Measurements from ENCODE around the gene SNX11.

The SNX11 gene

DNA sequence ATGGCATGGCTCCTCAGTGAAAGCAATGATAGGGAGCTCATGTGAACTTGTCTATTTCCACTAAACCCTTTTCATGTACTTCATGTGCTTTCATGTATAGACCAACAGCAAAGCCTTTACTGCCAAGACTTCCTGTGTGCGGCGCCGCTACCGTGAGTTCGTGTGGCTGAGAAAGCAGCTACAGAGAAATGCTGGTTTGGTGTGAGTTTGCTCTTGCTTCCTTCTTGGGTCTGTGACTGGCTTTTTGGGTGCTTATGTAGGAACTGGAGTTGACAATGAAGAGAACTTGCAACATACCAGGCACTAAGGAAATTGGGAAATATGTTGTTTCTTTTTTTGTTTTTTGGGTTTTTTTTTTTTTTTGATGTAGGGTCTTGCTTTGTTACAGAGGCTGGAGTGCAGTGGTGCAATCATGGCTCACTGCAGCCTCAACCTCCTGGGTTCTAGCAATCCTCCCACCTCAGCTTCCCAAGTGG, 5.7 kb downstream of the SNX11 start:
- Histone ChIP-seq H3K27ac (ENCODE audit: low read length) (no peak overlapping the region), H3K9me3 (ENCODE audit: control insufficient read depth, insufficient read depth, low read length) (no peaks in the 10 kb centered on the region), H3K4me3 (ENCODE audit: low read length) (no peak overlapping the region), H3K27me3 (ENCODE audit: control insufficient read depth, insufficient read depth, low read length) (no peaks in the 10 kb centered on the region), H3K4me1 (ENCODE audit: control insufficient read depth, insufficient read depth, low read length) (no peaks in the 10 kb centered on the region), H3K36me3 (ENCODE audit: control insufficient read depth, insufficient read depth, low read length) (peaks cover 8% of the 10 kb centered on the region)
- no peak for DNase-seq (ENCODE audit: low read depth, low spot score)
- WGBS (ENCODE audit: insufficient coverage, insufficient read length): no CpG with 5 or more reads among the region's 5 CpGs

- Histone ChIP-seq H3K27ac (ENCODE audit: low read length) (no peak overlapping the region), H3K4me3 (ENCODE audit: low read length) (no peak overlapping the region), H3K36me3 (ENCODE audit: control insufficient read depth, insufficient read depth, low read length) (peaks cover 19% of the 10 kb centered on the region), H3K27me3 (ENCODE audit: control insufficient read depth, insufficient read depth, low read length) (no peaks in the 10 kb centered on the region), H3K9me3 (ENCODE audit: control insufficient read depth, insufficient read depth, low read length) (no peaks in the 10 kb centered on the region), H3K4me1 (ENCODE audit: control insufficient read depth, insufficient read depth, low read length) (no peaks in the 10 kb centered on the region)
- no peak for DNase-seq (ENCODE audit: low read depth, low spot score)
- no CpG with 5 or more reads among the region's 9 CpGs for WGBS (ENCODE audit: insufficient coverage, insufficient read length)
These were observed 14.5 kb downstream of the SNX11 start for GRCh38 chr17:48121923-48122664.

- DNase-seq (ENCODE audit: low read depth, low spot score): no peak
- no peaks in the 10 kb centered on the region for H3K4me1 ChIP-seq (ENCODE audit: control insufficient read depth, insufficient read depth, low read length)
- no peaks in the 10 kb centered on the region for H3K27me3 ChIP-seq (ENCODE audit: control insufficient read depth, insufficient read depth, low read length)
- no peaks in the 10 kb centered on the region for H3K9me3 ChIP-seq (ENCODE audit: control insufficient read depth, insufficient read depth, low read length)
- no peak overlapping the region for H3K4me3 ChIP-seq (ENCODE audit: low read length)
- no peak overlapping the region for H3K27ac ChIP-seq (ENCODE audit: low read length)
- no CpG with 5 or more reads among the region's 3 CpGs for WGBS (ENCODE audit: insufficient coverage, insufficient read length)
- H3K36me3 ChIP-seq (ENCODE audit: control insufficient read depth, insufficient read depth, low read length): peaks cover 16% of the 10 kb centered on the region
These were observed 15.1 kb downstream of the SNX11 start for GRCh38 chr17:48122665-48123045.

- Histone ChIP-seq H3K27me3 (ENCODE audit: control insufficient read depth, insufficient read depth, low read length) (no peaks in the 10 kb centered on the region), H3K36me3 (ENCODE audit: control insufficient read depth, insufficient read depth, low read length) (peaks cover 15% of the 10 kb centered on the region; the same call in 1 of the 2 replicates), H3K9me3 (ENCODE audit: control insufficient read depth, insufficient read depth, low read length) (no peaks in the 10 kb centered on the region), H3K27ac (ENCODE audit: low read length) (no peak overlapping the region), H3K4me1 (ENCODE audit: control insufficient read depth, insufficient read depth, low read length) (no peaks in the 10 kb centered on the region), H3K4me3 (ENCODE audit: low read length) (no peak overlapping the region)
- DNase-seq (ENCODE audit: low read depth, low spot score): no peak
- whole genome bisulfite sequencing (ENCODE audit: insufficient coverage, insufficient read length): no CpG with 5 or more reads among the region's 6 CpGs
These were observed 15.5 kb downstream of the SNX11 start for GRCh38 chr17:48123111-48123510.

DNA sequence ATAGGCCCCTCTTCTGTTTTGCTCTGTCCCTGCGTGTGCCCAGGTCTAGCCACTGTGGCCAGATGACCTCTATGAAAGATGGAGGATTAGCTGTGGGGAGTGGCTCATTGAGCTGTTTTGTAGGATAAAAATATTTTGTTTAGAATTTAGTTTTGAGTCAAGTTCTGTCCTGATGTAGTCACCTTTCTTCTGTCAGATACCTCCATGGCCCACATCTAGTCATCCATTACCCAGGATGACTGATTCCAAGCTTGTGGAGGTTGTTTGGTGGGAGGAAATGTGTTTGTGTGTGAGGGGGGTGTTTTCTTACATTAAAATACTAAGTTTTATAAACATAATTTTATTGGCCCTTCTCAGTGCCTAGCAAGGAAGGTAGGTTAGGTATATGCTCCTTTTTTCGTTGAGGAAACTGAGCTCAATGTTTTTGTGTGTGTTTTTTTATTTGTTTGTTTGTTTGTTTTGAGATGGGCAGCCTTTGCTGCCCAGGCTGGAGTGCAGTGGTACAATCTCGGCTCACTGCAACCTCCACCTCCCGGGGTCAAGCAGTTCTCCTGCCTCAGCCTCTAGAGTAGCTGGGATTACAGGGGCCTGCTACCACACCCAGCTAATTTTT, 16.3 kb downstream of the SNX11 start:
- Histone ChIP-seq H3K27ac (ENCODE audit: low read length) (no peak overlapping the region), H3K27me3 (ENCODE audit: control insufficient read depth, insufficient read depth, low read length) (no peaks in the 10 kb centered on the region), H3K4me3 (ENCODE audit: low read length) (no peak overlapping the region), H3K9me3 (ENCODE audit: control insufficient read depth, insufficient read depth, low read length) (no peaks in the 10 kb centered on the region), H3K36me3 (ENCODE audit: control insufficient read depth, insufficient read depth, low read length) (peaks cover 11% of the 10 kb centered on the region; the same call in 1 of the 2 replicates), H3K4me1 (ENCODE audit: control insufficient read depth, insufficient read depth, low read length) (no peaks in the 10 kb centered on the region)
- no peak for DNase-seq (ENCODE audit: low read depth, low spot score)
- no CpG with 5 or more reads among the region's 4 CpGs for WGBS (ENCODE audit: insufficient coverage, insufficient read length)

- no CpG with 5 or more reads among the region's 9 CpGs for WGBS (ENCODE audit: insufficient coverage, insufficient read length)
- H3K27ac ChIP-seq (ENCODE audit: low read length): no peak overlapping the region
These were observed 18.4 kb downstream of the SNX11 start for GRCh38 chr17:48125829-48126531.

GRCh38 chr17:48126532-48126850, 18.9 kb downstream of the SNX11 start:
- Histone ChIP-seq H3K36me3 (ENCODE audit: control insufficient read depth, insufficient read depth, low read length) (peaks cover 3% of the 10 kb centered on the region; the same call in 1 of the 2 replicates), H3K9me3 (ENCODE audit: control insufficient read depth, insufficient read depth, low read length) (no peaks in the 10 kb centered on the region), H3K4me1 (ENCODE audit: control insufficient read depth, insufficient read depth, low read length) (no peaks in the 10 kb centered on the region), H3K27ac (ENCODE audit: low read length) (no peak overlapping the region), H3K4me3 (ENCODE audit: low read length) (no peak overlapping the region), H3K27me3 (ENCODE audit: control insufficient read depth, insufficient read depth, low read length) (no peaks in the 10 kb centered on the region)
- WGBS (ENCODE audit: insufficient coverage, insufficient read length): no CpG with 5 or more reads among the region's 7 CpGs
- DNase-seq (ENCODE audit: low read depth, low spot score): no peak

More at GRCh38 chr17:48125829-48126531, 18.4 kb downstream of the SNX11 start:
- Histone ChIP-seq H3K27me3 (ENCODE audit: control insufficient read depth, insufficient read depth, low read length) (no peaks in the 10 kb centered on the region), H3K4me1 (ENCODE audit: control insufficient read depth, insufficient read depth, low read length) (no peaks in the 10 kb centered on the region), H3K4me3 (ENCODE audit: low read length) (no peak overlapping the region), H3K36me3 (ENCODE audit: control insufficient read depth, insufficient read depth, low read length) (peaks cover 8% of the 10 kb centered on the region; the same call in 1 of the 2 replicates), H3K9me3 (ENCODE audit: control insufficient read depth, insufficient read depth, low read length) (no peaks in the 10 kb centered on the region)
- DNase-seq (ENCODE audit: low read depth, low spot score): no peak

GRCh38 chr17:48127371-48128051, 19.9 kb downstream of the SNX11 start:
- no peak overlapping the region for H3K27ac ChIP-seq (ENCODE audit: low read length)
- WGBS (ENCODE audit: insufficient coverage, insufficient read length): no CpG with 5 or more reads among the region's 9 CpGs
- no peak for DNase-seq (ENCODE audit: low read depth, low spot score)
- no peaks in the 10 kb centered on the region for H3K4me1 ChIP-seq (ENCODE audit: control insufficient read depth, insufficient read depth, low read length)
- H3K36me3 ChIP-seq (ENCODE audit: control insufficient read depth, insufficient read depth, low read length): no peaks in the 10 kb centered on the region
- no peaks in the 10 kb centered on the region for H3K9me3 ChIP-seq (ENCODE audit: control insufficient read depth, insufficient read depth, low read length)
- H3K4me3 ChIP-seq (ENCODE audit: low read length): no peak overlapping the region
- H3K27me3 ChIP-seq (ENCODE audit: control insufficient read depth, insufficient read depth, low read length): no peaks in the 10 kb centered on the region

- Histone ChIP-seq H3K27ac (ENCODE audit: low read length) (no peak overlapping the region), H3K4me3 (ENCODE audit: low read length) (no peak overlapping the region), H3K9me3 (ENCODE audit: control insufficient read depth, insufficient read depth, low read length) (no peaks in the 10 kb centered on the region), H3K36me3 (ENCODE audit: control insufficient read depth, insufficient read depth, low read length) (no peaks in the 10 kb centered on the region), H3K27me3 (ENCODE audit: control insufficient read depth, insufficient read depth, low read length) (no peaks in the 10 kb centered on the region), H3K4me1 (ENCODE audit: control insufficient read depth, insufficient read depth, low read length) (no peaks in the 10 kb centered on the region)
- DNase-seq (ENCODE audit: low read depth, low spot score): no peak
- no CpG with 5 or more reads among the region's 5 CpGs for WGBS (ENCODE audit: insufficient coverage, insufficient read length)
These were observed 20.8 kb downstream of the SNX11 start for GRCh38 chr17:48128400-48128799.

DNA sequence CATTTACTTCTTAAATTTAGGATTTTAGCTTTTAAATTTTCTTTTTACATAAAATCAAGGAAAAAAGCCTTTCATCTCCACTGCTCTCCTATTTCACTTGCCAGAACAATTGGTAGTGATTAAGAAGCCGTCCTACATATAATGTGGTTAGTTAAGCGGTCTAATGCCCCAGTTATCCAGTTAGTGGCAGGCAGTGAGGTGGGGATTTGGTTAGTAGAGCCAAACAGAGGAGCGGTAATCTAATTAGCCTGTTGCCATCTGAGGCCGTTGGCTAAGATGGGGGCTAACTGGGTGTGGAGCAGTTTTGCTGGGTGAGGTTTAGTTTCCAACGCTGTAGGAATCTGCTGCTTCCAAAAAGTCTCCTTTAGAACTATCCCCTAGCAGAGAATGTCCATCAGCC, 22.4 kb downstream of the SNX11 start:
- Histone ChIP-seq H3K4me1 (ENCODE audit: control insufficient read depth, insufficient read depth, low read length) (no peaks in the 10 kb centered on the region), H3K27ac (ENCODE audit: low read length) (no peak overlapping the region), H3K4me3 (ENCODE audit: low read length) (no peak overlapping the region), H3K36me3 (ENCODE audit: control insufficient read depth, insufficient read depth, low read length) (no peaks in the 10 kb centered on the region), H3K27me3 (ENCODE audit: control insufficient read depth, insufficient read depth, low read length) (no peaks in the 10 kb centered on the region), H3K9me3 (ENCODE audit: control insufficient read depth, insufficient read depth, low read length) (no peaks in the 10 kb centered on the region)
- WGBS (ENCODE audit: insufficient coverage, insufficient read length): no CpG with 5 or more reads among the region's 5 CpGs
- DNase-seq (ENCODE audit: low read depth, low spot score): no peak
